NOMO-1 treated with DMSO at 0.1 percent for 48 hours (cell line): ENCODE measurements around the gene RAB34.
"Not testable (repeated sequence)": the region's sequence is repeated elsewhere in the genome, so short reads cannot be mapped to it uniquely, and the experiment has no call there.

Source experiments
- DNase-seq: peaks from one replicate; lab custom pipeline; 2025; ENCODE audit not compliant: unreplicated experiment; lab: John Stamatoyannopoulos, UW

Gene RAB34

GRCh38 chr17:28728364-28729200 lies 10.9 kb upstream of the RAB34 start, which contains the start of gene NEK8:
Gene NEK8, plus strand, starts transcription at chr17:28728788. Its CDS starts 26 bp downstream, at chr17:28728814.
- peak; percentile 93 for DNase-seq

- DNase-seq = peak; percentile 93
Observed at GRCh38 chr17:28726627-28727491, 9.2 kb upstream of the RAB34 start.

GRCh38 chr17:28726226-28726626 lies 8.6 kb upstream of the RAB34 start, which contains the start of gene TLCD1:
Gene TLCD1, minus strand, starts transcription at chr17:28726233. Its CDS starts 136 bp downstream, at chr17:28726097.
- peak; percentile 57 for DNase-seq

- DNase-seq = peak; percentile 63
Observed at GRCh38 chr17:28725660-28726225, 8.1 kb upstream of the RAB34 start.

GRCh38 chr17:28725166-28725659 lies 7.5 kb upstream of the RAB34 start:
- peak; percentile 58 for DNase-seq

GRCh38 chr17:28724500-28725165 lies 7.0 kb upstream of the RAB34 start:
- DNase-seq = no peak

- not testable (repeated sequence) for DNase-seq
Observed at GRCh38 chr17:28723836-28724499, 6.3 kb upstream of the RAB34 start.

- no peak for DNase-seq
Observed at GRCh38 chr17:28723159-28723835, 5.6 kb upstream of the RAB34 start.

GRCh38 chr17:28722417-28723158 lies 4.9 kb upstream of the RAB34 start:
- no peak for DNase-seq

GRCh38 chr17:28720997-28721329 lies 3.3 kb upstream of the RAB34 start:
- not testable (repeated sequence) for DNase-seq

GRCh38 chr17:28720247-28720996 lies 2.8 kb upstream of the RAB34 start:
- no peak for DNase-seq

- no peak for DNase-seq
Observed at GRCh38 chr17:28719021-28719433, 1.4 kb upstream of the RAB34 start.

- DNase-seq = no peak
Observed at GRCh38 chr17:28718333-28719020, 809 bp upstream of the RAB34 start.

- DNase-seq = no peak
Observed at GRCh38 chr17:28716740-28717577, 709 bp downstream of the RAB34 start.

GRCh38 chr17:28715217-28715616 lies 2.5 kb downstream of the RAB34 start:
- no peak for DNase-seq

- no peak for DNase-seq
Observed at GRCh38 chr17:28714281-28714680, 3.4 kb downstream of the RAB34 start.
